GM04504 (cell line): Measurements from ENCODE around the gene ZNF341.
"Not testable (repeated sequence)": the region's sequence is repeated elsewhere in the genome, so short reads cannot be mapped to it uniquely, and the experiment has no call there.

Experiments
- DNase-seq: peaks from one replicate; pipeline ENCODE4 v3.0.0-alpha.2; 2012; ENCODE audit warnings: low read depth

The ZNF341 gene

DNA sequence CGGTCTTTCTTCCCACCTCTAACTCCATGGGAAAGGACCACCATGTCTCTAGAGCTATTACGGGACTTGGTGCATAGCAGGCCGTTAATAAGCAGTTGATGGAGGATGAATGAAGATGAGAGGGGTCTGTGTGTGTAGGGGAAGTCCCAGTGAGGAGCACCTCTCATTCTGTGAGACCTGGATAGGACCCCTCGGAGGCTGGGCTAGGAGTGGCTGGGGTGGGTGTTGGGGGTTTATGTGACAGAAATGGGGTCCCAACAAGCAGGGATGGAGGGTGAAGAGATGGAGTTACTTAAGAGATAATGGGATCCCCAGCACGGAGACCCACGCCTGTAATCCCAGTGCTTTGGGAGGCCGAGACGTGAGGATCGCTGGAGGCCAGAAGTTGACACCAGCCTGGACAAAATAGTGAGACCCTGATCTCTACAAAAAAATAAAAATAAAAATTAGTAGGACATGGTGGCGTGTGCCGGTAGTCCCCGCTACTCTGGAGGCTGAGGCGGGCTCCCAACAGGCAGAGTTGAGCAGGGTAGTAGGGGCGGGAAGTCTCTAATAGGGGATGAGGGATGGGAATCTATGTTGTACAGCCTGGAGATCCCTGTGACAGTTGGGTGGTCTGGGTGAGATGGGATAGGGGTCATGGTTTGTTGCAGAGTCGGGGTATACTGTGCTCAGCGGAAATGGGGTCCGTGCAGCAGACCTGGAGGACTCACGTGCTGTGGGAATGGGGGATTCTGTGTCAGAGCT, 677 bp upstream of the ZNF341 start:
- DNase-seq = no peak

DNA sequence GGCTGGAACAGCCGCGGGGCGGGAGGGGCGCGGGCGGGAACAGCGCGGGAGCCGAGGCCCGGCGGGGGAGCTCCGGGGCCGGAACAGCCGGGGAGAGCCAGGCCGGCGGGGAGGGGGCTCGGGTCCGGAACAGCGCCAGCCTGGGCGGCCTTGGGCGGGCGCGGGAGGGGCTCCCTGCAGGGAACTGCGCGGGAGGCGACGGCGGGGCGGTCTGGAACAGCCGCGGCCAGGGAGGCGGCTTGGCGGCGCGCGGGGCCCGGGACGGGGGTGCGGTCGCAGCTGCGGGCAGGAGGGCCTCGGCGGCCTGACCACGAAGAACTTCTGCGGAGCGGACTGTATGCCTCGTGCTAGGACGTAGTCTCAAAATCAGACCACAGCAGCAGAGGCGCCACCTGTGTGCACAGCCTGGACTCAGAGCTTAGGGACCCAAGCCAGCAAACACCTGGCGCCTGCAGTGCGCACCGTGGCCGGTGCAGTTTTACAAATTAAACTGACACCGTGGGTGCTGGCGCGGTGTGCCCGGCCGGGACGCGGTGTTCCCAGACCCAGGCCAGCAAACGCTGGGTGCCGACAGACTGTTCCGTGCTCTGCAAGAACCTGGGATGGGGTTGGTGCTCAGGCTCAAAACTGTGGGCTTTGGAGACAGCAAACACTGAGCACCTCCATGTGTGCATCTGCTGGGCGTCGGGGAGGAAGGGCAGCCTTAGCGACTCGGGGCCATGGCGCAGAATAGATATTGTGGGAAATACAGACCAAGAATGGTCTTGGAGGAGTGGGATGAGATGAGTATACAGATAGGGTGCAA, 572 bp downstream of the ZNF341 start:
- DNase-seq = no peak

DNA sequence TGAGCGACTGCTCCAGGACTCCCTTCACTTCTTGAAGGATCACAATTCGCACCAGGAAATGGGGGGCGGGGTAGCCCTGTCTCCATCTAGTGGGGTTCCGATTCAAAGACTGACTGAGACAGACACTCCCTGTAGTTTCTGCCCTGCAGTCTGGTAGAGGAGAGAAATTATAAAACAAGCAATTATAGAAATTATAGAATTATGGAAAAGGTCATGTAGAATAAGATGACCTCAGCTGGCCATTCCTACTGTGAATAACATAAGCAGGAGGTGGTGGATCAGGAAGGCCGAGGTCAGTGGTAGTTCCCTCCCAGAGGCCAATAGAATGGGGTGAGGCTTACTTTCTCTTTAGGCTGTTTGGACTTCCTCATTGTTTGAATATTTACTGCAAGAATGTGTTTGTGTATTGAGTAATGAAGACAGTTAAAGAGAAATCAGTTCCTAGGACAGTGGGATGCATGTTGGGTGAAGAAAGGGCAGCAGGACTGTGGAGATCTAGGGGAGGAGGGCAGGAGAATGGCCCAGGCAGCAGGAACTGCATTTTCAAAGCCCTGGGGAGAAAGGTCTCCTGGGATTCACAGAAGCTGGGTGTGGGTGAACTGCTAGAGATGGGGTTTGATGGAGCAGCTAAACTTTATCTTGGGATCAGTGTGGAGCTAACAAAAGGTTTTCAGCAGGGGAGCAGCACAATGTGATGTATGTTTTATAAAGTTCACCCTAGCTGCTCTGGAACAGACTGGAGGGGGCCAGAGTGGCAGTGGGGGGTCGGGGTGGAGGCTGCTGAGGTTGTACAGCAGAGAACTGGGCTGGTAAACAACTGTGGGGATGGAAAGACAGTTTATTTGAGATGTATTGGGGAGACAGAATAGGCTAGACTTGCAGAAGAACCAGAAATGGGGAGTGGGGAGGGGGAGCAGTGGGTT, 2.1 kb downstream of the ZNF341 start:
- peak; percentile 64 for DNase-seq

DNA sequence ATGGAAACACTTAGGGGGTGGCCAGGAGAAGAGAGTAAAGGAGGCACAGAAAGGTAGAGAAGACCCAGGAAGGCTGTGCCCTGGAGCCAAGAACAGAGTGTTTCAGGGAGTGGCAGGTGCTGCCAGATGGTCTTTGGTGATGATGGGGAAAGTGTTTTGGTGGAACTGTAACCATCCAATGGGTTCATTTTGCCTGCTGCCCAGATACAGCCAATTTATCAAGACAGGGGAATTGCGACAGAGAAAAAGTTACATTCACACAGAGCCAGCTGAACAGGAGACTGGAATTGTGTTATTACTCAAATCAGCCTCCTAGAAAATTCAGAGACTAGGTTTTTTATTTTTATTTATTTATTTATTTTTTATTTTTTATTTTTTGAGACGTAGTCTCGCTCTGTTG, 5.2 kb downstream of the ZNF341 start:
- no peak for DNase-seq

DNA sequence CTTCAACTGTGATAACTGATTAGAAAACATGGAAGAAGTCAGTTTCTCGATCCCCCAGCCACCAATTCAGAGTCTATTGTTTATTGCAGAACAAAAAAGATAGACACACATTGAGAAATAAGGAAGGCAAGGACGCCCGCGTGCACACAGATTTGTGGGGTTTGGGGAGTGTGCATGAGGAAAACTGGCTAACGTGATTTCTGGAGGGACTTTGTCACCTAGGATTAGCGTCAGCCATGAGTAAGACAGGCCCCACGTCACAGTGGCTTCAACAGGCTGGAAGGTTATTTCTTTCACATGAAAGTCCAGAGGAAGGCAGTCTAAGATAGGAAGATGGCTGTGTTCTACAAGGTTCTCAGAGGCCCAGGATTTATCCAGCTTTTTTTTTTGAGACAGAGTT, 7.7 kb downstream of the ZNF341 start:
- no peak for DNase-seq

DNA sequence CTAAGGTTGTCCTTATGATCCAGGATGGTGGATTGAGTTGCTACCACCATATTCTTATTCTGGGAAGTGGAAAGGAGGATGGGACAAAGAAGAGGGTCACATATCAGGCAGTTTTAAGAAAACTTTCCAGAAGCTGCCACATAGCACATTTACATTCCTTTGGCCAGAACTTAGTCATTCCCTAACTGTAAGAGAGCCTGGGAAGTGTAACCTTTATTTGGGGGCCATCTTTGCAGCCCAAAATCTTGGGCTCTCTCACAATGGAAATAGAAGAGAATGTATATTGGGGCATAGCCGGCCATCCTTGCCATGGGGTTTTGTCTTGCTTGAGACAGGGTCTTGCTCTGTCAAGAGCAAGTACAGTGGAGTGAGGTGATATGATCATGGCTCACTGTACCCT, 8.4 kb downstream of the ZNF341 start:
- DNase-seq = no peak

DNA sequence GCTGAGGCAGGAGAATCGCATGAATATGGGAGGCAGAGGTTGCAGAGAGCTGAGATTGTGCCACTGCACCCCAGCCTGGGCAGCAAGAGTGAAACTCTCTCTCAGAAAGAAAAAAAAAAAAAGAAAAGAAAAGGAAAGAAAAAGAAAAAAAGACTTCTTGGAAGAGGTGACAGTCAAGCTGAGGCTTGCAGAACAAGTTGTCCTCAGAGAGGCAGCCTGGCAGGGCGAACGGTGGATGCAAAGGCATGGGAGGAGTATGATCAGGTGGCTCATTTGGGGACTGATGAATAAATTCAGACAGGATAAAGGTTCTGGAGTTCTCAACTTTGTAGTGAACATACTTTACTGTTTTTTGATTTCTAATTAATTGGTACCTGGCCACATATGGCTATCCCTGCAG, 12.4 kb downstream of the ZNF341 start:
- no peak for DNase-seq

DNA sequence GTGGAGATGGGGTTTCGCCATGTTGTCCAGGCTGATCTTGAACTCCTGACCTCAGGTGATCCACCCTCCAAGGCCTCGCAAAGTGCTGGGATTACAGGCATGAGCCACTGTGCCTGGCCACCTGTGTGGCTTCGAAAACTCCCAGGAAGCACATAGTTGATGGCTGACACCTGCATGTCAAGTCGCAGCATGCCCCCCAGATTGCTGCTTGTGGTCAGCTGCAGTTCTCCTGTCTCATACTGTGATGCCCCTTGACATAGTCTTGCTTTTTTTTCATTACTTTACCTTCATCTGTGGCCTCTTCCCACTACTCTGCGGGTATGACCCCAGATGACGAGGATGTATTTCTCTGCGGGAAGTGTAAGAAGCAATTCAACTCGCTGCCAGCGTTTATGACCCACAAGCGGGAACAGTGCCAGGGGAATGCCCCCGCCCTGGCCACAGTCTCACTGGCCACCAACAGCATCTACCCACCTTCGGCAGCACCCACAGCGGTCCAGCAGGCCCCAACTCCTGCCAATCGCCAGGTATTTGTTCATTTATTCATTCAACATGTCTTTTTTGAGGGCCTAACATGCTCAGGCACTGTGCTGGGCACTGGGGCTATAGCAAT, 13.1 kb downstream of the ZNF341 start:
- DNase-seq = no peak

DNA sequence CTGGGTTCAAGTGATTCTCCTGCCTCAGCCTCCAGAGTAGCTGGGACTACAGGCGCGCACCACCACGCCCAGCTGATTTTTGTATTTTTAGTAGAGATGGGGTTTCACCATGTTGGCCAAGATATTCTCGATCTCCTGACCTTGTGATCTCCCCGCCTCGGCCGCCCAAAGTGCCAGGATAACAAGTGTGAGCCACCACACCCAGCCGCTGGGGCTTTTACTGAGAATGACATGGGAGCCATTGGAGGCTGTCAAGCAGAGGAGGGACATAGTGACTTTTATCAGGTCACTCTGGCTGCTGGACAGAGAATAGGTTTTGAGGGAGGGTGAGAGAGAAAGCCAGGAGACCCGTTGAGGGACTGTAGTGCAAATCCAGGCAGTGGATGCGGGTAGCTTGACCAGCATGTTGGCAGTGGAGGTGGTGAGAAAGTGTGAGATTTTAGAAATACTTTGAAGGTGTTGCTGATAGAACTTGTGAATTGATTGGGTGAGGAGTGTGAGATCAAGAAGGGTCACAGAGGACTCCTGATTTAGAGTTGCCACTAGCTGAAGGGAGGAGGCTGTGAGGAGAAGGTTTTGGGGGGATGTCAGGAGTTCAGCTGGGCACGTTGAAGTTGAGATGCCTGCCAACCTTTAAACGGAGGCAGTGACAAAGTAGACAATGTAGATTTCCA, 14.7 kb downstream of the ZNF341 start:
- DNase-seq = no peak

DNA sequence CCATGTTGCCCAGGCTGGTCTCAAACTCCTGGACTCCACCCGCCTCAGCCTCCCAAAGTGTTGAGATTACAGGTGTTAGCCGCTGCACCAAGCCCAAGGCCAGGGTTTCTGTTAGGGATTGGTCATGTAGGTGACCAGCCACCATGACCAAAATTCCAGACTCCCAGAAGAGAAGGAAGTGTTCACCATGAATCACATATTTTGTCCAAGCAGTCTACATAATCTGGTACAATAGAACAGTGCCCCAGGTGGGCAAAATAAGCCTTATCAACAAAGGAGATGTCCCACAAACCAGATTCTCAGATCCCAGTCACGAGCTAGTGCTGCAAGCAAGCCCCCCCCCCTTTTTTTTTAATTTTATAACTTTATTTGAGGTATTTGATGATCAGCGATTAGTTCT, 20.0 kb downstream of the ZNF341 start:
- DNase-seq = no peak

DNA sequence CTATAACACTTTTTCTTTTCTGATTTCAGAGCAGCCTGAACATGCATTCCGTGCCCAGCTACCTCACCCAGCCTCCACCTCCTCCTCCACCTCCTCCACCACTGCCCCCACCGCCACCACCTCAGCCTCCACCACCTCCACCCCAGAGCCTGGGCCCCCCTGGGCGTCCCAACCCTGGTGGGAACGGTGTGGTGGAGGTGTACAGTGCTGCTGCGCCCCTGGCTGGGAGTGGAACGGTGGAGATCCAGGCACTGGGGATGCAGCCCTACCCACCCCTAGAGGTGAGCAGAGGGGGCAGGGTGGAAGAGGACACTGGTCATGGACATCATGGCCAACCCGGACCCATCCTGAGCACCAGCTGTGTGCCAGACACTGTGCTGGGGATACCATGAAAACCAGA, 21.3 kb downstream of the ZNF341 start:
- no peak for DNase-seq

DNA sequence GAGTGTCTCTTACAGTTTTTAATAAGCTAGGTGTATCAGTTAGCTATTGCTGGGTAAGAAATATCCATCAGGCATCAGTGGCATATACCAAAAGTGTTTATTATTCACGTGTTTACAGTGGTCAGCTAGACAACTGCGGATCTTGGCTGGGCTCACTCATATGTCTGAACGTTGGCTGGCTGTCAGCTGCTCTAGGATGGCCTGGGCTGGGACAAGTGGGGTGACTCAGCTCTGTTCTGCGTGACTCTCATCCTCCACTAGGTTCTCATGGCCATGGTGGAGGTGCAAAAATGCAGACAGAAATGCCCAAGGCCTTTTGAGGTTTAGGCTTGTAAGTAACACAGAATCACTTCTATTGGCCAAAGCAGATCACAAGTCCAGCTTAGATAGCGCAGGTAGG, 22.0 kb downstream of the ZNF341 start:
- no peak for DNase-seq

DNA sequence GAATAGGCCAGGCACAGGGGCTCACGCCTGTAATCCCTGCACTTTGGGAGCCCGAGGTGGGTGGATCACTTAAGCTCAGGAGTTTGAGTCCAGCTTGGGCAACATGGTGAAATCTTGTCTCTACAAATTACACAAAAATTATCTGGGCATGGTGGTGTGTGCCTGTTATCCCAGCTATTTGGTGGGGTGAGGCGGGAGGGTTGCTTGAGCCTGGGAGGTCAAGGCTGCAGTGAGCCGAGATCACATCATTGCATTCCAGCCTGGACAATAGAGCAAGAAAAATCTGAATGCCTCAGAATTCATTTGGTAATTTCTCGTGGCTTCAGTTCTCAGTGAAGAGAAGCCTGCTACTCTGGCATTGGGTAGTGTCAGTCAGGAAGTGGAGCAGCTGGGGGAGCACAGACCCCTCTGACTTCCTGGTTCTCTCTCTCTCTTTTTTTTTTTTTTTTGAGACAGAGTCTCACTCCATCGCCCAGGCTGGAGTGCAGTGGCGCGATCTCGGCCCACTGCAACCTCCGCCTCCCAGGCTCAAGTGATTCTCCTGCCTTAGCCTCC, 24.2 kb downstream of the ZNF341 start:
- DNase-seq = not testable (repeated sequence)

DNA sequence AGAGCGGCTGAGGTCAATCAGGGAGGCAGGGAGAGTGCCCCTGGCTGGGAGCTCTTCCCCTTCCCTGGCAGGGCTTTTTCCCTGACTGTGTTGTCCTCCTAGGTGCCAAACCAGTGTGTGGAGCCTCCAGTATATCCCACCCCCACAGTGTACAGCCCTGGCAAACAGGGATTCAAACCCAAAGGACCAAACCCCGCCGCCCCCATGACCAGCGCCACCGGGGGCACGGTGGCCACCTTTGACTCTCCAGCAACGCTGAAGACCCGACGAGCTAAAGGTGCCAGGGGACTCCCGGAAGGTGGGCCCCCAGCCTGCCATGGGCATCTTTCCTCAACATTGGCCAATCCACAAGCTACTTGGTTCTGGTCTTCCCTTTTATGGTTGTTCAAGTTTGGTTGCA, 25.2 kb downstream of the ZNF341 start:
- no peak for DNase-seq

DNA sequence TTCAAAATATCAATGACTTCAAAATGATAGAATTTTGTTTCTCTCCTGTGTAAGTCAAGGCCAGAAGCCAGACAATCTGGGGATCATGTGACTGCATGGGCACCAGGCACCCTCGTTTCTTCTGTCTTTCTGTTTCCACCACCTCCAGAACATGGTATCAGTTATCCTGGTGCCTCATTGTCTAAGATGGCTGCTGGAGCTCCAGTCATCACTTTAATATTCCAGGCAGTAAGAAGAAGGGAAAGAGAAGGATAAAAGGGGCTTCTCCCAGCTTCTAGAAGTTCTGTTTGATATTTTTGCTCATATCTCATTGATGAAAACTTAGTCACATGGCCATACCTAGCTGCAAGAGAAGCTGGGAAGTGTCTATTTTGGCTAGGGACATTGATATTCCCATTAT, 25.7 kb downstream of the ZNF341 start:
- no peak for DNase-seq

DNA sequence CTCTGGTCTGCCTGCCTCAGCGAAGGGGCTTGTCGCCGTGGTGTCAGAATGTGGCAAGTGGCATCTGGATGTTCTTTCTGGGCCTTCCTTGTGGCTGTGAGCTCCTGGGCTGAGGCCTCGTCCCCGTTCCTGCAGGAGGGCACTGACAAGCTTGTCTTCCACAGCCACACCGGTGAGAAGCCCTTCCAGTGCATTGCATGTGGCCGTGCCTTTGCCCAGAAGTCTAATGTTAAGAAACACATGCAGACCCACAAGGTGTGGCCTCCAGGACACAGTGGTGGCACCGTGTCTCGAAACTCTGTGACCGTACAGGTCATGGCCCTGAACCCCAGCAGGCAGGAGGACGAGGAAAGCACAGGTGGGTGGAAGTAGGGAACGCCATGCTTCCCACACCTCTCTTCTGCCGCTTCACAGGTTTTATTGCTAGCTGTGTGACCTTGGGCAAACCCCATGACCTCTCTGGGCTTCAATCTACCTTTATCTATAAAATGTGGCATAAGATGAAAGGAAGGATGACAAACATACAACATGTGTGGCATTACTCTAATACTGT, 30.0 kb downstream of the ZNF341 start:
- no peak for DNase-seq

DNA sequence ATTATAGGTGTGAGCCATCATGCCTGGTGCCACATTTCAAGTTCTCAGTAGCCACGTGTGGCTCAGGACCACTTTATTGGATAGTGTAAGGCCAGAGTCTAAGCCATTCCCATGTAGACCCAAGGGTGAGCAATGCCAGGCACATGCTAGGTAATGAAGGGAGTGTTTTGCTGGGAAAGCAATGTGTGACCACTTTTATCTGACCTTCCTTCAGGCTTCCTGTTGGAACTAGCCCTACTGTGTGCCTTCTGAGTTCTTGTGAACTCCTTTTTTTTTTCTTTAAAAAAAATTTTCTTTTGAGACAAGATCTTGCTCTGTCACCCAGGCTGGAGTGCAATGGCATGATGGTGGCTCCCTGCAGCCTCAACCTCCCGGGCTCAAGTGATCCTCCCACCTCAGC, 33.3 kb downstream of the ZNF341 start:
- no peak for DNase-seq

DNA sequence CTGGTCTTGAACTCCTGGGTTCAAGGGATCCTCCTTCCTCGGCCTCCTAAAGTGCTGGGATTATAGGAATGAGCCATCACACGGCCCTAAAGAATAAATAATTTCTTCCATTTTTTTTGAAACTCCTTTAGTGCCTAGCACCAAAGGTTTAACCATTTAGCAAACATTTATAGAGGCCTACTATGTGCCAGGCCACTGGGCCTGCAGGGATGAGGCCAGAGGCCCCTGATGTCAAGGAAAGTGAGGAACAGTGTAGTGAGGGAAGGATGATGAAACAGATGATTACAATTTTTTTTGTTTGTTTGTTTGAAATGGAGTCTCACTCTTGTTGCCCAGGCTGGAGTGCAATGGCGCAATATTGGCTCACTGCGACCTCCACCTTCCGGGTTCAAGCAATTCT, 33.8 kb downstream of the ZNF341 start:
- no peak for DNase-seq

DNA sequence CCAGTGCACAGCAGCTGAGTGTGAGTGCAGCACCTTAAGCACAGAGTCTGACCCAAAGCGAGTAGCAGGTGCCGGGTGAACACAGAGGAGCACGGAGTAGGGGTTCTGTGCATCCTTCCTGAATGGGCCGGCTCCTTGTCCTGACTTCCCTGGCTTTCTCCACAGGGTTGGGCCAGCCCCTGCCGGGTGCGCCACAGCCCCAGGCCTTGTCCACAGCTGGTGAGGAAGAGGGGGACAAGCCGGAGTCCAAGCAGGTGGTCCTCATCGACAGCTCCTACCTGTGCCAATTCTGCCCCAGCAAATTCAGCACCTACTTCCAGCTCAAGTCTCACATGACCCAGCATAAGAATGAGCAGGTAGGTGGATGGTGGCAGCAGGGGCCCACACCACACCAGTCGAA, 34.9 kb downstream of the ZNF341 start:
- no peak for DNase-seq

DNA sequence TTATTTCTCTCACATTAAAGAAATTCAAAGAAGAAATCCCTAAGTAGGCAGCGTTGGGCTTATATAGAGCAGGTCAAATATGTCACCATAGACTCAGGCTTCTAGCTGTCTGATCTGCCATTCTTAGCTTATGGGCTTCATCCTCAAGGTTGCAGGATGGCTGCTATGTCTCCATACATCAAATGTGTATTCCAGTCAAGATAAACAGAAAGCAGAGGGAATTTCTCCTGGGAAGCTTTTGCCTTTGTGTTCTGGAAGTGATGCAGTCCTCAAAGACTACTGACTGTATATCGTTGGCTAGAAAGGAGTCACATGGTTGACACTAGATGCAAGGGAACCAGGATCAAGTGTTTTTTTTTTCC, 36.0 kb downstream of the ZNF341 start:
- DNase-seq = no peak

DNA sequence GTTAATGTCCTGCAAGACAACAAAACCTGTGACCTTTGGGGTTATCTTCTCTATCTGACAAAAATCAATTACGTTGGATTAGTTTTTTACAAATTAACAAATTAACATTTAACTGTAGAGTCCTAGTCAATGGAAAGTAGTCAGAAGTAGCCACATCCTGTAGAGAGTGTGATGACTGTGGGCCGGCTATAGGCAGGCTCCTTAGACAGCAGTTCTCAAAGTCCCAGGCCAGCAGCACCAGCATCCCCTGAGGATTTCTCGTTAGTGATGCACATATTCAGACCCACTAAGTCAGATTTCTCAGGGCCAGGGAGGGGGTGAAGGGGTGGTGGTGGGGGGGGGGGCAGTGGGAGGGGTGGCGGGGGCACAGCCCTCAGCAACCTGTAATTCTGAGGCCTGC, 37.2 kb downstream of the ZNF341 start:
- no peak for DNase-seq
